VCaP (cell line): Measurements from ENCODE around the gene MYO1F.

Experiments used
- H3K27ac ChIP-seq: fragments of 450-650 bp; 2 replicates; pipeline ENCODE4 v1.5.1; 2017
- CTCF ChIP-seq: fragments of 450-650 bp; conservative IDR thresholded peaks from 2 replicates; pipeline ENCODE4 v1.5.1; 2017; ENCODE audit warnings: mild to moderate bottlenecking, moderate library complexity

MYO1F gene

GRCh38 chr19:8499048-8499833 is 78.0 kb downstream of the MYO1F start:
- no peak overlapping the region for H3K27ac ChIP-seq
- no peak for TF ChIP-seq CTCF

GRCh38 chr19:8498295-8498694 is 78.9 kb downstream of the MYO1F start:
- no peak for TF ChIP-seq CTCF
- H3K27ac ChIP-seq = no peak overlapping the region

GRCh38 chr19:8494158-8494557 is 83.1 kb downstream of the MYO1F start:
- TF ChIP-seq CTCF = no peak
- H3K27ac ChIP-seq = no peak overlapping the region

- TF ChIP-seq CTCF = no peak
- H3K27ac ChIP-seq = no peak overlapping the region
Measured at GRCh38 chr19:8491574-8491973, 85.7 kb downstream of the MYO1F start.

- no peak for TF ChIP-seq CTCF
- no peak overlapping the region for H3K27ac ChIP-seq
Measured at GRCh38 chr19:8490873-8491272, 86.4 kb downstream of the MYO1F start.

GRCh38 chr19:8490395-8490760 is 86.9 kb downstream of the MYO1F start:
- no peak overlapping the region for H3K27ac ChIP-seq
- no peak for TF ChIP-seq CTCF

GRCh38 chr19:8489561-8490394 is 87.5 kb downstream of the MYO1F start:
- no peak overlapping the region for H3K27ac ChIP-seq
- no peak for TF ChIP-seq CTCF
